Measurements from ENCODE around the gene ATG2B. TPM values are rescaled to one million over a fixed set of nuclear protein-coding genes. Genes with fewer than 3 reads are reported as not detected.

Gene ATG2B
- total RNA-seq, 1 donor from 2014 or later = 15.8 TPM

- DNase-seq (ENCODE audit: low spot score in 2 of 2) = no peak
- Histone ChIP-seq H3K27me3 (no peaks in the 10 kb centered on the region), H3K27ac (no peak overlapping the region), H3K4me3 (no peak overlapping the region), H3K9me3 (no peaks in the 10 kb centered on the region), H3K36me3 (peaks cover 4 to 9% of the 10 kb centered on the region in 2 donors), H3K4me1 (no peaks in the 10 kb centered on the region)
- TF ChIP-seq CTCF (IDR thresholded peaks at IDR 0.05) = no peak
- intact Hi-C loops (cut with DNase I) = no loop called here
These were observed 21.6 kb upstream of the ATG2B start for GRCh38 chr14:96384740-96385139.

- Histone ChIP-seq H3K36me3 (peaks cover 4 to 9% of the 10 kb centered on the region in 2 donors), H3K9me3 (no peaks in the 10 kb centered on the region), H3K27me3 (no peaks in the 10 kb centered on the region), H3K27ac (no peak overlapping the region), H3K4me3 (no peak overlapping the region), H3K4me1 (no peaks in the 10 kb centered on the region)
- no peak for TF ChIP-seq CTCF (IDR thresholded peaks at IDR 0.05)
- no peak for DNase-seq (ENCODE audit: low spot score in 2 of 2)
- intact Hi-C loops (cut with DNase I) = no loop called here
These were observed 20.9 kb upstream of the ATG2B start for GRCh38 chr14:96384053-96384452.

GRCh38 chr14:96383445-96383844 lies 20.3 kb upstream of the ATG2B start:
- Histone ChIP-seq H3K4me1 (no peaks in the 10 kb centered on the region), H3K9me3 (no peaks in the 10 kb centered on the region), H3K36me3 (peaks cover 4 to 9% of the 10 kb centered on the region in 2 donors), H3K27me3 (no peaks in the 10 kb centered on the region), H3K27ac (no peak overlapping the region), H3K4me3 (no peak overlapping the region)
- intact Hi-C loops (cut with DNase I) = no loop called here
- no peak for TF ChIP-seq CTCF (IDR thresholded peaks at IDR 0.05)
- no peak for DNase-seq (ENCODE audit: low spot score in 2 of 2)

GRCh38 chr14:96380735-96381134 lies 17.6 kb upstream of the ATG2B start:
- DNase-seq (ENCODE audit: low spot score in 2 of 2) = no peak
- H3K36me3 ChIP-seq = peaks cover 4 to 9% of the 10 kb centered on the region in 2 donors
- intact Hi-C loops (cut with DNase I) = no loop called here
- no peaks in the 10 kb centered on the region for H3K9me3 ChIP-seq
- H3K27ac ChIP-seq = no peak overlapping the region
- H3K4me3 ChIP-seq = no peak overlapping the region
- no peak for TF ChIP-seq CTCF (IDR thresholded peaks at IDR 0.05)
- no peaks in the 10 kb centered on the region for H3K27me3 ChIP-seq
- no peaks in the 10 kb centered on the region for H3K4me1 ChIP-seq

- Histone ChIP-seq H3K9me3 (no peaks in the 10 kb centered on the region), H3K27me3 (no peaks in the 10 kb centered on the region), H3K27ac (no peak overlapping the region), H3K4me3 (no peak overlapping the region), H3K4me1 (no peaks in the 10 kb centered on the region), H3K36me3 (no peaks in the 10 kb centered on the region)
- intact Hi-C loops (cut with DNase I) = no loop called here
- TF ChIP-seq CTCF (IDR thresholded peaks at IDR 0.05) = no peak
- DNase-seq (ENCODE audit: low spot score in 2 of 2) = no peak
These were observed 13.0 kb upstream of the ATG2B start for GRCh38 chr14:96376093-96376492.

GRCh38 chr14:96373538-96373937 lies 10.4 kb upstream of the ATG2B start:
- TF ChIP-seq CTCF (IDR thresholded peaks at IDR 0.05) = no peak
- Histone ChIP-seq H3K4me1 (no peaks in the 10 kb centered on the region), H3K27ac (no peak overlapping the region), H3K27me3 (no peaks in the 10 kb centered on the region), H3K4me3 (no peak overlapping the region), H3K36me3 (no peaks in the 10 kb centered on the region), H3K9me3 (no peaks in the 10 kb centered on the region)
- intact Hi-C loops (cut with DNase I) = no loop called here
- no peak for DNase-seq (ENCODE audit: low spot score in 2 of 2)

Data from ascending aorta (tissue), 2 donors.